H9 (cell line): ENCODE results near the gene CERK. TPM values are rescaled to one million over a fixed set of nuclear protein-coding genes. Genes with fewer than 3 reads are reported as not detected.

ENCODE experiments used
- DNase-seq: peaks from one replicate; pipeline ENCODE4 v3.0.0-alpha.2; 2017
- H2AFZ ChIP-seq: one replicate; pipeline ENCODE4 v1.6.1; 2013; ENCODE audit warnings: mild to moderate bottlenecking, low read length, control low read depth, moderate library complexity
- H2AK5ac ChIP-seq: 2 replicates; pipeline ENCODE4 v1.6.1; 2013; ENCODE audit warnings: low read length, control low read depth, mixed read lengths; ENCODE audit not compliant: insufficient read length
- H2BK120ac ChIP-seq: one replicate; pipeline ENCODE4 v1.6.1; 2013; ENCODE audit warnings: low read depth, mild to moderate bottlenecking, low read length, control low read depth, inconsistent platforms; ENCODE audit not compliant: poor library complexity, severe bottlenecking
- H2BK12ac ChIP-seq: 2 replicates; pipeline ENCODE4 v1.6.1; 2013; ENCODE audit warnings: low read length, control low read depth, mixed read lengths, low read depth; ENCODE audit not compliant: insufficient read length
- H2BK15ac ChIP-seq: 2 replicates; pipeline ENCODE4 v1.6.1; 2013; ENCODE audit warnings: low read depth, low read length, control low read depth
- H2BK20ac ChIP-seq: one replicate; pipeline ENCODE4 v1.6.1; 2013; ENCODE audit warnings: low read depth, mild to moderate bottlenecking, low read length, control low read depth, inconsistent platforms; ENCODE audit not compliant: poor library complexity, severe bottlenecking
- H2BK5ac ChIP-seq: 2 replicates; pipeline ENCODE4 v1.6.1; 2013; ENCODE audit warnings: low read length, control low read depth, mixed read lengths; ENCODE audit not compliant: insufficient read length
- H3K14ac ChIP-seq: 2 replicates; pipeline ENCODE4 v1.6.1; 2013; ENCODE audit warnings: low read length, control low read depth; ENCODE audit not compliant: insufficient read depth
- H3K18ac ChIP-seq: 2 replicates; pipeline ENCODE4 v1.6.1; 2013; ENCODE audit warnings: low read depth, mild to moderate bottlenecking, mixed read lengths, low read length, control low read depth; ENCODE audit not compliant: insufficient read length
- H3K23ac ChIP-seq: 2 replicates; pipeline ENCODE4 v1.6.1; 2013; ENCODE audit warnings: low read length, control low read depth, mixed read lengths, low read depth; ENCODE audit not compliant: insufficient read length
- H3K23me2 ChIP-seq: 2 replicates; pipeline ENCODE4 v1.6.1; 2013; ENCODE audit warnings: low read depth, mild to moderate bottlenecking, mixed read lengths, low read length, control low read depth; ENCODE audit not compliant: insufficient read length, poor library complexity, severe bottlenecking
- H3K27ac ChIP-seq: 2 replicates; pipeline ENCODE4 v1.5.1; 2013; ENCODE audit warnings: low read length, control low read depth, mixed read lengths, low read depth; ENCODE audit not compliant: insufficient read length
- H3K27me3 ChIP-seq: 2 replicates; pipeline ENCODE4 v1.6.1; 2013; ENCODE audit warnings: low read length, control low read depth, inconsistent platforms; ENCODE audit not compliant: insufficient read depth
- H3K4ac ChIP-seq: 2 replicates; pipeline ENCODE4 v1.6.1; 2013; ENCODE audit warnings: low read depth, mild to moderate bottlenecking, control low read depth, inconsistent platforms, low read length, moderate library complexity
- H3K4me1 ChIP-seq: 2 replicates; pipeline ENCODE4 v1.6.1; 2013; ENCODE audit warnings: low read length, control low read depth, inconsistent platforms; ENCODE audit not compliant: insufficient read depth
- H3K4me2 ChIP-seq: 2 replicates; pipeline ENCODE4 v1.6.1; 2013; ENCODE audit warnings: low read length, control low read depth, mixed read lengths; ENCODE audit not compliant: insufficient read length, insufficient read depth
- H3K56ac ChIP-seq: 2 replicates; pipeline ENCODE4 v1.6.1; 2013; ENCODE audit warnings: low read depth, mild to moderate bottlenecking, mixed read lengths, low read length, control low read depth; ENCODE audit not compliant: insufficient read length
- H3K79me1 ChIP-seq: 2 replicates; pipeline ENCODE4 v1.6.1; 2013; ENCODE audit warnings: low read depth, mild to moderate bottlenecking, moderate library complexity, low read length, control low read depth, inconsistent platforms; ENCODE audit not compliant: insufficient read depth, poor library complexity, severe bottlenecking
- H3K79me2 ChIP-seq: 2 replicates; pipeline ENCODE4 v1.6.1; 2013; ENCODE audit warnings: low read length, control low read depth, inconsistent platforms; ENCODE audit not compliant: insufficient read depth
- H3K9ac ChIP-seq: 2 replicates; pipeline ENCODE4 v1.6.1; 2013; ENCODE audit warnings: low read length, control low read depth, mixed read lengths; ENCODE audit not compliant: insufficient read length; ENCODE audit errors: extremely low read depth
- H3K9me3 ChIP-seq: one replicate; pipeline ENCODE4 v1.6.1; 2013; ENCODE audit warnings: low read depth, low read length, inconsistent platforms; ENCODE audit not compliant: control insufficient read depth
- H3T11ph ChIP-seq: one replicate; pipeline ENCODE4 v1.6.1; 2013; ENCODE audit warnings: mild to moderate bottlenecking, low read length, control low read depth, inconsistent platforms
- H4K20me1 ChIP-seq: one replicate; pipeline ENCODE4 v1.6.1; 2013; ENCODE audit not compliant: control insufficient read depth, insufficient read length, insufficient read depth
- H4K5ac ChIP-seq: 2 replicates; pipeline ENCODE4 v1.6.1; 2013; ENCODE audit warnings: low read depth, mild to moderate bottlenecking, mixed read lengths, low read length, control low read depth; ENCODE audit not compliant: insufficient read length
- H4K8ac ChIP-seq: replicated peaks from 2 replicates; pipeline ENCODE4 v1.6.1; 2013; ENCODE audit warnings: low read length, control low read depth, mixed read lengths, low read depth; ENCODE audit not compliant: insufficient read length
- H4K91ac ChIP-seq: 2 replicates; pipeline ENCODE4 v1.6.1; 2013; ENCODE audit warnings: low read depth, mild to moderate bottlenecking, moderate library complexity, mixed read lengths, low read length, control low read depth; ENCODE audit not compliant: insufficient read length
- H3K27ac Mint-ChIP-seq, 3 experiments: 2 replicates in 2 of 3; 3 replicates in 1 of 3; pipeline ENCODE4 v1.8.0; 2020 to 2021; ENCODE audit warnings: mixed read lengths in 3 of 3, mild to moderate bottlenecking in 1 of 3, moderate library complexity in 1 of 3
- H3K27me3 Mint-ChIP-seq: 2 replicates; pipeline ENCODE4 v1.8.0; 2021; ENCODE audit warnings: low read depth, mild to moderate bottlenecking, moderate library complexity, mixed read lengths
- H3K36me3 Mint-ChIP-seq, 3 experiments: 2 replicates in 2 of 3; 3 replicates in 1 of 3; pipeline ENCODE4 v1.8.0; 2020 to 2021; ENCODE audit warnings: low read depth in 3 of 3, mixed read lengths in 3 of 3; ENCODE audit not compliant: insufficient read depth in 1 of 3
- H3K4me1 Mint-ChIP-seq, 2 experiments: 2 replicates each; pipeline ENCODE4 v1.8.0; 2020; ENCODE audit warnings: mixed read lengths in 2 of 2
- H3K4me3 Mint-ChIP-seq, 2 experiments: 2 replicates in 1 of 2; 3 replicates in 1 of 2; pipeline ENCODE4 v1.8.0; 2020 to 2021; ENCODE audit warnings: mild to moderate bottlenecking in 2 of 2, mixed read lengths in 2 of 2, moderate library complexity in 1 of 2
- H3K9me3 Mint-ChIP-seq, 2 experiments: 2 replicates in 1 of 2; 3 replicates in 1 of 2; pipeline ENCODE4 v1.8.0; 2020; ENCODE audit warnings: mild to moderate bottlenecking in 2 of 2, mixed read lengths in 2 of 2, moderate library complexity in 1 of 2
- WGBS: extraction: QIAGEN DNeasy Blood & Tissue Kit; methylation state at CpG from one replicate; pipeline ENCODE4 v1.1.7; 2013; ENCODE audit warnings: missing lambda C conversion rate, low lambda C conversion rate, mixed read lengths; ENCODE audit not compliant: insufficient read length; ENCODE audit errors: extremely low coverage; 5-methylcytosine and 5-hydroxymethylcytosine counted together
- total RNA-seq: library from RNA; stranded (reverse); gene quantifications from 2 replicates; pipeline ENCODE4 v1.2.1, GENCODE V29; 2021
- TF ChIP-seq, protein P1 (sequence below): fragments of 200-600 bp; sonication (generic); conservative IDR thresholded peaks from 3 replicates; pipeline ENCODE4 v1.8.0; 2021; ENCODE audit warnings: antibody characterized with exemption, mild to moderate bottlenecking

Gene CERK
- total RNA-seq, 1 experiment from 2014 or later: 47.1 TPM

DNA sequence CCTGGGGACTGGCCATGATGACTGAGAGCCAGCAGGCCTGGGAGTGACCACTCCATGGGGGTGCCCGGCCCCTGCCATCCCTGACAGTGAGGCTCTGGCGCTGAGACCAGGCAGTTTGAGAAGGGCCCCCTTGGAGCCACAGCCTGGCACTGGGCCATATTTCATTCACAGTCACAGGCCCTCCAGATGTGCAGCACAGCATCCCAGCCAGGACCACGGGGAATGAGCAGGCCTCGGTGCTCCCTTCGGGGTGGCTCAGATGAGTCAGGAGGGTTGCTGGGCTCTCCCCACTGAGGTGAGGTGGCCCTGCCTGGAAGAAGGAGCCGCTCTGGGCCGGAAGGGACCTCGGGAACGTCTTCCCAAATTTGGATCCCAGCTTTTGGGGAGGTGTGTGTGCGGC lies 64.8 kb downstream of the CERK start:
- no peak overlapping the region for H3K23ac ChIP-seq
- no peak overlapping the region for H4K91ac ChIP-seq
- H2BK5ac ChIP-seq: no peak overlapping the region
- Mint-ChIP-seq H3K4me3 (no peak overlapping the region), H3K4me1 (no peaks in the 10 kb centered on the region), H3K9me3 (no peaks in the 10 kb centered on the region), H3K27me3 (no peaks in the 10 kb centered on the region), H3K36me3 (peaks cover 2 to 10% (median 5%) of the 10 kb centered on the region in 3 experiments; a peak in 5 of 7 replicates), H3K27ac (peak overlapping the region in 1 of 3 experiments; percentile 28; a peak in 1 of 7 replicates)
- no peaks in the 10 kb centered on the region for H3K4me1 ChIP-seq
- no peaks in the 10 kb centered on the region for H3K79me2 ChIP-seq
- no peak overlapping the region for H3K18ac ChIP-seq
- no peaks in the 10 kb centered on the region for H3K9me3 ChIP-seq
- no peak overlapping the region for H2AFZ ChIP-seq
- no peak overlapping the region for H3K4ac ChIP-seq
- no peaks in the 10 kb centered on the region for H4K20me1 ChIP-seq
- no peak overlapping the region for H3K27ac ChIP-seq
- H2BK15ac ChIP-seq: no peak overlapping the region
- no peak overlapping the region; the same call in 1 of the 2 replicates for H3K14ac ChIP-seq
- no peak overlapping the region for H2AK5ac ChIP-seq
- H3T11ph ChIP-seq: no peak overlapping the region
- no peak overlapping the region for H2BK12ac ChIP-seq
- no peaks in the 10 kb centered on the region for H3K79me1 ChIP-seq
- no peak overlapping the region for H4K5ac ChIP-seq
- TF ChIP-seq, protein P1, sequence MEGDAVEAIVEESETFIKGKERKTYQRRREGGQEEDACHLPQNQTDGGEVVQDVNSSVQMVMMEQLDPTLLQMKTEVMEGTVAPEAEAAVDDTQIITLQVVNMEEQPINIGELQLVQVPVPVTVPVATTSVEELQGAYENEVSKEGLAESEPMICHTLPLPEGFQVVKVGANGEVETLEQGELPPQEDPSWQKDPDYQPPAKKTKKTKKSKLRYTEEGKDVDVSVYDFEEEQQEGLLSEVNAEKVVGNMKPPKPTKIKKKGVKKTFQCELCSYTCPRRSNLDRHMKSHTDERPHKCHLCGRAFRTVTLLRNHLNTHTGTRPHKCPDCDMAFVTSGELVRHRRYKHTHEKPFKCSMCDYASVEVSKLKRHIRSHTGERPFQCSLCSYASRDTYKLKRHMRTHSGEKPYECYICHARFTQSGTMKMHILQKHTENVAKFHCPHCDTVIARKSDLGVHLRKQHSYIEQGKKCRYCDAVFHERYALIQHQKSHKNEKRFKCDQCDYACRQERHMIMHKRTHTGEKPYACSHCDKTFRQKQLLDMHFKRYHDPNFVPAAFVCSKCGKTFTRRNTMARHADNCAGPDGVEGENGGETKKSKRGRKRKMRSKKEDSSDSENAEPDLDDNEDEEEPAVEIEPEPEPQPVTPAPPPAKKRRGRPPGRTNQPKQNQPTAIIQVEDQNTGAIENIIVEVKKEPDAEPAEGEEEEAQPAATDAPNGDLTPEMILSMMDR: no peak
- no CpG with 5 or more reads among the region's 10 CpGs for WGBS
- no peak overlapping the region for H2BK120ac ChIP-seq
- no peak overlapping the region for H3K4me2 ChIP-seq
- H3K56ac ChIP-seq: no peak overlapping the region
- H2BK20ac ChIP-seq: no peak overlapping the region
- H3K27me3 ChIP-seq: no peaks in the 10 kb centered on the region
- H4K8ac ChIP-seq: no peak overlapping the region
- no peak overlapping the region for H3K9ac ChIP-seq
- DNase-seq: no peak
- no peaks in the 10 kb centered on the region for H3K23me2 ChIP-seq
